ENCODE measurements around the gene WNT7B.

GRCh38 chr22:45987136-45987861 lies 10.3 kb upstream of the WNT7B start:
- no peak for TF ChIP-seq CTCF (IDR thresholded peaks at IDR 0.05)
- no peak for TF ChIP-seq ATF3 (CRISPR knock-in tag; conservative IDR thresholded peaks at IDR 0.05)
- no peak for TF ChIP-seq ZBTB43 (CRISPR knock-in tag; IDR thresholded peaks at IDR 0.05)
- TF ChIP-seq NR3C1 (CRISPR knock-in tag; conservative IDR thresholded peaks at IDR 0.05; ENCODE audit: low read depth): no peak
- TF ChIP-seq ZNF396 (CRISPR knock-in tag; IDR thresholded peaks at IDR 0.05; ENCODE audit: borderline replicate concordance): no peak
- TF ChIP-seq IRF1 (CRISPR knock-in tag; IDR thresholded peaks at IDR 0.05): no peak
- TF ChIP-seq AFF4 (CRISPR knock-in tag; IDR thresholded peaks at IDR 0.05; ENCODE audit: borderline replicate concordance): no peak
- TF ChIP-seq ZBTB21 (CRISPR knock-in tag; IDR thresholded peaks at IDR 0.05; ENCODE audit: borderline replicate concordance): no peak
